CD4-positive, alpha-beta T cell treated with Interleukin-4 for 4 hours (primary cell): ENCODE measurements around the gene MMP1.
"Not testable (repeated sequence)": the region's sequence is repeated elsewhere in the genome, so short reads cannot be mapped to it uniquely, and the experiment has no call there.

Experiments
- DNase-seq: peaks from one replicate; pipeline ENCODE4 v3.0.0-alpha.2; 2020

The MMP1 gene

GRCh38 chr11:102757823-102758549 lies 40.0 kb downstream of the MMP1 start:
- DNase-seq: no peak

GRCh38 chr11:102753267-102753666 lies 44.7 kb downstream of the MMP1 start:
- no peak for DNase-seq

GRCh38 chr11:102751673-102752072 lies 46.3 kb downstream of the MMP1 start:
- DNase-seq: no peak

- no peak for DNase-seq
Measured at GRCh38 chr11:102749101-102749722, 48.7 kb downstream of the MMP1 start.

- DNase-seq: not testable (repeated sequence)
Measured at GRCh38 chr11:102746746-102747578, 51.0 kb downstream of the MMP1 start.
